GM18867 (cell line): Measurements from ENCODE around the gene ADAR.

Source experiments
- ATAC-seq: cut with Tn5 transposase; IDR thresholded peaks from one replicate; pipeline ENCODE4 v1.9.1; 2021; ENCODE audit warnings: mild to moderate bottlenecking, moderate library complexity; ENCODE audit not compliant: unreplicated experiment

ADAR gene

GRCh38 chr1:154616659-154617345 lies 8.8 kb upstream of the ADAR start:
- no peak for ATAC-seq

DNA sequence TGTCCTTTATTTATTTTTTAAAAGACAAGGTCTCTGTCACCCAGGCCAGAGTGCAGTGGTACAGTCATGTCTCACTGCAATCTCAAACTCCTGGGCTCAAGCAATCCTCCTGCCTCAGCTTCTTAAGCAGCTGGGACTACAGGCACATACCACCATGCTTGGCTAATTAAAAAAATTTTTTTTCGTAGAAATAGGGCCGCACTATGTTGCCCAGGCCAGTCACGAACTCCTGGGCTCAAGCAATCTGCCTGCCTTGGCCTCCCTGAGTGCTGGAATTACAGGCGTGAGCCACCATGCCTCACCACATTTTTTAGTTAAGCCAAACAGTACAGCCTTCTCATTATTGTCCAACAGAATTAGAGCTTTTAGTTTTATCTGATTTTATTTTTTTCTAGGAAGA lies 7.4 kb upstream of the ADAR start:
- no peak for ATAC-seq

DNA sequence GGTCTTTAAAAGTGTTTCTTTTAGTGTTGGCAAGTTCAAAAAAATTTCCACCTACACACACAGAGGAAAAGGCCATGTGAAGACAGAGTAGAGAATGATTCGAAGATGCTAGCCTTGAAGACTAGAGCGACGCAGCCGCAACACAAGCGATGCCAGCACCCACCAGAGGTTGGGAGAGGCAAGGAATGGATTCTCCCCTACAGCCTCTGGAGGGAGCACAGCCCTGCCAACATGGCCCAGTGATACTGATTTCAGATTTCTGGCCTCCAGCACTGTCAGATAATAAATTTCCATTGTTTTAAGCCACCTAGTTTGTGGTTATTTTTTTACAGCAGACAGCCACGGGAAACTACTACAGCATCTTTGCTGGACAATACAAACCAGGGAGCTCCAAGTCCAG lies 6.9 kb upstream of the ADAR start:
- no peak for ATAC-seq

DNA sequence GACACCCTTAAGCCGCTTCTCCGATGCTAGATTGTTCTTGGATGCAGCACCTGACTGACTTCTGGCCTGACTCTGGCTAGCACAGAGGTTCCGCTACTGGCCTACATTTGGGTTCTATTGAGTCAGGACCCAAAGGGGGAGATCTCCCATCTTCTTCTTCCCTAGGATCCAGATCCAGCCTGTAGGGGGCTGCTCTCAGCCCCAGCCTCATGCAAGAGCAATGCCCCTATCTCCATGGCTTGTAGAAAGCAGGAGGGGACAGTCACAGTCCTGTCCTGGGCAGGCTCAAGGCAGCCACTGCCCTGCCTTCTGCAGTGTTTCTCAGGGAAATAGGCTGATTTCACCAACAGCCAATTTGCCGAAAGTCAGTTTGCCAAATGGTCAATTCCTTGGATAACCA lies 6.3 kb upstream of the ADAR start:
- ATAC-seq = no peak

- ATAC-seq = no peak
These were observed 3.3 kb upstream of the ADAR start for GRCh38 chr1:154611150-154611862.

DNA sequence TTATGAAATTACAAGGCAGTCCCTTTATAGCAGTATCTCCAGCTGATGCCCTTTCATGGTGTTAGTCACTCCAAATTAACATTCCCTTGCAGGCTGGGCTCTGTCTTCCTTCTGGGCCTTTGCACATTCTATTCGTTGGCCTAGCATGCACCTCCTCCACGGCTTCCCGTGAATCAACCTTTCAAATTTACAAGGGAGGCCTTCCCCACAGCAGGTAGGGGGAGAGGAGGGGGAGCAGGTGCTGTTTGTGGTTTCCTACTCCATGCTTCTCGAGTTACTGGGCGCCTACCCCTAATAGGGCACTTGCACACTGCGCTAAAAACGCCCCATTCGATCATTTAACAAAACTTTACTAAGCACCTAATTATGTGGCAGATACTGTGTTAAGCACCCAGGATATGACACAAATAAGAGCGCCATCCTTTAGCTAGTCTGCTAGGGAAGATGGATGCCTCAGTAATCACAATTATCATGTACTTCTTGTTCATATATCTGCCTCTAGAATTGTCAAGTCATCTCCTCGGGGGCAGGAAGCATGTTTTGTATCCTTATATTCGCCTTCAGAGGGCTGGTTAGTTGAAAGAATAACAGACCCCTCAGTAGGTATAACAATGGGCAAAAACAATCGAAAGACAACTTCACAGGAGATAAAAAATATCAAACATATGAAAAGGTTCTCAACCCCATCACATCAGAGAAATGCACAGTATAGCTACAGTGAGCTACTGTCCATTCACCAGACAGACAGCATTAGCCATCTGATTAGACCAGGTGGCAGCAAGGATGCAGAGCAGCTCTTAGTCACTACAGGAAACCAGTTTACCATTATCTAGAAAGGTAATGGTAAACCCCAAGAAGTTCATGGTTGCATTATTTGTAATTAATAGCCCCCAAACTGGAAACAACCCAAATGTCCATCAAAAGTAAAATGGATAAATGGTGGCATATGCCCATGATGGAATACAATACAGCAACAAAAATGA lies 1.7 kb upstream of the ADAR start:
- no peak for ATAC-seq

DNA sequence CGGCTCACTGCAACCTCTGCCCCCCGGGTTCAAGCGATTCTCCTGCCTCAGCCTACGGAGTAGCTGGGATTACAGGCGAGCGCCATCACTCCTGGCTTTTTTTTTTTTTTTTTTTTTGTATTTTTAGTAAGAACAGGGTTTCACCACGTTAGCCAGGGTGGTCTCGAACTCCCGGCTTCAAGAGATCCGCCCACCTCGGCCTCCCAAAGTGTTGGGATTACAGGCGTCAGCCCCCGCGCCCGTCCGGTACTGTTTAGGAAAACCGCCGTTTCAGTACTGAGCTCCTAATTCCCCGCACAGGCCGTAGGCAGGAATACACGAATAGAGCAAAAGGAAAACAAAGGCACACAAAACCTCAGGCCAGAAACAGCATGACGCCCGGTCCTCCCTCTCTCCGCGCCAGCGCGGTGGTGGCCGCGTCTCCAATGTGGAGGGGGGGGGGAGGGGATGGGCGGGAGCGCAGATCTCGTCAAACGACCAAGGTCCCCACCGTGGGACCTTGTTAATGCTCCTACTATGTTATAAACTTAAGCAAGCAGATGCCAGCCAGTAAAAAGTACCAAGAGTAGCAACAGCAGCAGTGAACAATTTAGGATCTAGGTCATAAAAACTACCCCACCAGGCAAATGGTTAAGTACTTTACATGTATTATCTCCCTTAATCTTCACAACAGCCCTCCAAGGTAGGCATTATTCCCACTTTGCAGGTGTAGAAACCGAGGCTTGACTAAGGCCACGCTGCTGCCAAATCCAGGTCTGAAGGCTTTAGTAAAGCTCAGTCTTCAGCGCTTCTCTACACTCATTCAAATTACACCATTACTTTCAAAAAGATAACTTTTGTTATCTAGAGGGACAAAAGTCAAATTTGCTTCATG lies 648 bp upstream of the ADAR start:
- peak; percentile 17 for ATAC-seq

DNA sequence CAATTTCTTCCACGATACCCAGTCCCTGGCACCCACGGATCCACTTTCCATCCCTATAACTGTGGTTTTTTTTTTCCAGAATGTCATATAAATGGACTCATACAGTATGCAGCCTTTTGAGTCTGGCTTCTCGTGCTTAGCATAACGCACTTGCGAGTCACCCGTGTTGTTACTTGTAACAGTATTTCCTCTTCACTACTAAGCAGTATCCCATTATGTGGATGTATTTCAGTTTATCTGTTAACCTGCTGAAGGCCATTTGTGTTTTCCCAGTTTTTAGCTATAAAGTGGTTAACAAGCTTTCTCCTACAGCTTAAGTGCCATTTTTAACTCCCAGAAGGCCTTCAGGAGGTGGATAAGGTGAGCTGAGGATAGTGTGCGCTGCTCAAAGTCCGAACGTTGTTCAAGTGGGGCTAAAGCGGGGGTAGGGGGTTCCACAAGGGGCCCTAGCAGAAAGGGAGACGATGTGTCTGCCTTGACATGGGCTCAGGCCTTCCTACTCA lies 829 bp downstream of the ADAR start:
- ATAC-seq = no peak

DNA sequence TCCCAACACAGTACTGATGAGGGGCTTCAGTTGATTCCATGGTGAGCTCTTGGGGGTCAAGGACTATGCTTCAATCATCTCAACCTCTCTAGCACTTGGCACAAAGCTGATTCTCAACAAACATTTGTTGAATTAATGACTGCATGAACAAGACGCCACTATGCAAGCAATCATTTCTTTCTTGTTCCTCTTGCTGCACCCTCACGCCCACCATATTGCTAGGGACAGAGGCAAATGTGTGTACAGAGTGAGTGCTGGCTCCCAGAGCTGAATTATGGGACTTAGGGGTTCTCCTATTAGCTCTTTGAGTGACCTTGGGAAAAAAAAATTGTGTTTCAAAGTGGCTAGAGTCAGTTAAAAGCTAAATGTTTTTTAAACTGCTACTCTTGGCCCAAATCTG lies 2.5 kb downstream of the ADAR start:
- ATAC-seq = no peak

DNA sequence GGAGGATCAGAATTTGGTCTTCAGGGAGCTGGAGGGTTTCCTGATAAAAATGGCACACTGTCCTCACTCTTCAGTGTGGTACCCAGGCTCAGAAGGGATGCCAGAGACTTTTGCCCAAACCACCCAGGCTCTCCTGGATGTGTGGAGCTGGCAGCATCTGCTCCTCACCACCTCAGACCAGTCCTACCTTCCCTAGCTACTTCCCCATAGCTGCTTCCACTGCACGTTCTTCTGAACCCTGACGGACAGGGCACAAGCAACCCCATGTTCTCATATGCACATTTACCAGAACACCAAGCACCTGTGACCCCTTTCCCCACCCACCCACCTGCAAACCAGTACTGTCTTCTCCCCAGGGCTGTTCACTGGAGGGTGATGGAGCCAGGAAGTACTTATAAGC lies 4.7 kb downstream of the ADAR start:
- no peak for ATAC-seq

DNA sequence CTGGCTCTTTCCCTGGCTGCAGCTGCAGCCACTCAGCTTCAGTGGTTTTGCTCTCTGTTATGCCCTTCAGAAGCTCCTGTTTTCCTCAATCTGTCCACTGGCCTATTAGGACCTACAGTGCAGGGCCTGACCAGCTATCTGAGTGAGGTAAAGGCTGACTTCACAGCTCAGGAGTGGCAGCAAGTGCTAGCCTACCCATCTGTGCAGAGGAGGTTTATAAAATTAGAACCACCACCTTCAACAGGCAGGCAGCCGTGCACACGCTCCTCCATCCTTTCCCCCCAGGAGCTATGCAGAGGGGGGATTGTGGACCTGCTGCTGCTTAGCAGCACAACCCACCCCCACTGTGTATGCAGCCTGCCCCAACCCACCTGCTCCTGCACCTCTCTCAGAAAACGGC lies 8.3 kb downstream of the ADAR start:
- no peak for ATAC-seq

GRCh38 chr1:154598871-154599635 lies 8.9 kb downstream of the ADAR start:
- ATAC-seq = no peak

GRCh38 chr1:154595621-154596020 lies 12.4 kb downstream of the ADAR start:
- ATAC-seq = no peak

DNA sequence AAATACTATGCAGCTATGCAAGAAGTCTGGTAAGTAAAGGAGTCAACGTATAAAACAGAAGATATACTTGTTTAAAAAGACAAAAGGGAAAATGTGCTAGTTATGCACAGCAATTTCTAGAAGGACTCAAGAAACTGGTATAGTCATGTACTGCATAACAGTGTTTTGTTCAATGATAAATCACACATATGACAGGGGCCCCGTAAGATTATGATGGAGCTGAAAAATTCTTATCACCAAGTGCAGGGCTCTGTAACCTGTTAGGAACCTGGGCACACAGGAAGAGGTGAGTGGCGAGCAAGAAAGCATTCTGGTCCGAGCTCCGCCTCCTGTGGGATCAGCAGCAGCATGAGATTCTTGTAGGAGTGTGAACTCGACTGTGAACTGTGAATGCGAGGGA lies 13.2 kb downstream of the ADAR start:
- ATAC-seq = no peak

- no peak for ATAC-seq
These were observed 14.6 kb downstream of the ADAR start for GRCh38 chr1:154593390-154593789.

GRCh38 chr1:154591206-154591605 lies 16.8 kb downstream of the ADAR start:
- ATAC-seq = no peak

GRCh38 chr1:154590756-154591155 lies 17.2 kb downstream of the ADAR start:
- ATAC-seq = no peak

DNA sequence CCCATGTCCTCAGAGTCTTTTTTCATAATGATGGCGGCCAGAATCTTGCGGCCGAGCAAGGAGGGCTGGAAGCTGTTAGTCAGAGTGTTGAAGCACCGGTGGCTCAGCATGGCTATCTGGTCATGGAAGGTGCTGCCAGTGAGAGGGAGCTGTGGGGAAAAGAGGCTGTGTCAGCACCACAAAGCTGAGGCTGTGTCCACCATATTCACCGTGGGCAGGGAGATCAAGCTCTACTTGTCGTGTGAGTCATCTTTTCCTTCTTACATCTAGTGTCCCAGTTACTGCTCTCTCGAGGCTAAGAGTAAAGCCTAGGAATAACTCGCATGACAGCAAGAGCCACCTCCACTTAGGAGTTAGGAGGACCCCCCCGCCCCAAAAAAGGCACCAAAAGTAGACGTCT lies 18.2 kb downstream of the ADAR start:
- ATAC-seq = no peak

DNA sequence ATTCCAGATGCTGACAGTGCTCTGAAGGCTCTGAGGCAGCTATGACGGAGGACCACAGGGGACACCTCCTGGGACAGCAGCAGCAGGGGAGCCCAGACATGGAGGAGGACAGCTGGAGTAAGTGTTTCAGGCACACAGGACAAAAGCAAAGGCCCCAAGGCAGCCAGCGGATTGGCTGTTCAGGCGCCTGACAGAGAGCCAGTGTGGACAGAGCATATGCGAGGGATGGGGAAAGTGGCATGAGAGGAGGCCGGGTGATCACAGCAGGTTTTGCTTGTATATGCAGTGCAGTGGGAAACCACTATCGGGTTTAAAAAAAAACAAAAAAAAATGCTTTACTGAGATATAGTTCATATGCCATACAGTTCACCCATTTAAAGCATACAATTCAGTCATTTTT lies 21.3 kb downstream of the ADAR start:
- no peak for ATAC-seq

GRCh38 chr1:154586231-154586630 lies 21.8 kb downstream of the ADAR start:
- ATAC-seq = no peak
